GM12864 (cell line): ENCODE results near the gene TBX4.
"Not testable (repeated sequence)": the region's sequence is repeated elsewhere in the genome, so short reads cannot be mapped to it uniquely, and the experiment has no call there.

ENCODE experiments used
- DNase-seq: peaks from one replicate; pipeline ENCODE4 v3.0.0-alpha.2; 2011; ENCODE audit warnings: low read depth
- H3K4me3 ChIP-seq: 2 replicates; pipeline ENCODE4 v1.5.1; 2011; ENCODE audit warnings: mild to moderate bottlenecking, low read depth, low read length, control low read depth
- TF ChIP-seq, protein P1 (sequence below): IDR thresholded peaks from 2 replicates; pipeline ENCODE4 v1.5.1; 2011; ENCODE audit warnings: low read depth, mild to moderate bottlenecking, moderate library complexity, low read length, control low read depth, inconsistent platforms; ENCODE audit errors: missing control alignments

The TBX4 gene

DNA sequence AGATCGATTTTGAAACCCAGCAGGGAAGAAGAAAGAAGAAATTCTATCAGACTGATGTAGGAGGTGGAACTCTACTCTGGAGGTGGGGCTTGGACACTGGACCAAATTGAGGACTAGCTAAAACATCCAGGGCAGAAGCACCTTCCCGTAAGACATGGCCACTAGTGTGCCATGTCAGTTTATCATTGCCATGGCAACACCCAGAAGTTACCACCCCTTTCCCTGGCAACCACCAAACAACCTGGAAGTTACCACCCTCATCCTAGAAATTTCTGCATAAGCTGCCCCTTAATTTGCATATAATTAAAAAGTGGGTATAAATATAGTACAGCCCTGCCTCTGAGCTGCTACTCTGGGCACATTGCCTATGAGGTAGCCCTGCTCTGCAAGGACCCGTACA is 72.1 kb downstream of the TBX4 start:
- H3K4me3 ChIP-seq = no peak overlapping the region
- TF ChIP-seq, protein P1, sequence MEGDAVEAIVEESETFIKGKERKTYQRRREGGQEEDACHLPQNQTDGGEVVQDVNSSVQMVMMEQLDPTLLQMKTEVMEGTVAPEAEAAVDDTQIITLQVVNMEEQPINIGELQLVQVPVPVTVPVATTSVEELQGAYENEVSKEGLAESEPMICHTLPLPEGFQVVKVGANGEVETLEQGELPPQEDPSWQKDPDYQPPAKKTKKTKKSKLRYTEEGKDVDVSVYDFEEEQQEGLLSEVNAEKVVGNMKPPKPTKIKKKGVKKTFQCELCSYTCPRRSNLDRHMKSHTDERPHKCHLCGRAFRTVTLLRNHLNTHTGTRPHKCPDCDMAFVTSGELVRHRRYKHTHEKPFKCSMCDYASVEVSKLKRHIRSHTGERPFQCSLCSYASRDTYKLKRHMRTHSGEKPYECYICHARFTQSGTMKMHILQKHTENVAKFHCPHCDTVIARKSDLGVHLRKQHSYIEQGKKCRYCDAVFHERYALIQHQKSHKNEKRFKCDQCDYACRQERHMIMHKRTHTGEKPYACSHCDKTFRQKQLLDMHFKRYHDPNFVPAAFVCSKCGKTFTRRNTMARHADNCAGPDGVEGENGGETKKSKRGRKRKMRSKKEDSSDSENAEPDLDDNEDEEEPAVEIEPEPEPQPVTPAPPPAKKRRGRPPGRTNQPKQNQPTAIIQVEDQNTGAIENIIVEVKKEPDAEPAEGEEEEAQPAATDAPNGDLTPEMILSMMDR = no peak
- no peak for DNase-seq

DNA sequence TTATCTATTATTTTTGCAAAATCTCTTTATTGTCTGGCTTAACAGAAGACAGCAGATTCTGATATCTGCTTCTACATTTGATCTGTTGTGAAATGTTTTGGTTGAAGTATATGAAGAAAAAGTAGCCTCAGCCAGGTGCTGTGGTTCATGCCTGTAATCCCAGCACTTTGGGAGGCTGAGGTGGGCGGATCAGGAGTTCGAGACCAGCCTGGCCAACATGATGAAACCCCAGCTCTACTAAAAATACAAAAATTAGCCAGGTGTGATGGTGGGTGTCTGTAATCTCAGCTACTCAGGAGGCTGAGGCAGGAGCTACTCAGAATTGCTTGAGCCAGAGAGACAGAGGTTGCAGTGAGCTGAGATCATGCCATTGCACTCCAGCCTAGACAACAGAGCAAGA is 75.2 kb downstream of the TBX4 start:
- not testable (repeated sequence) for DNase-seq, H3K4me3 ChIP-seq

DNA sequence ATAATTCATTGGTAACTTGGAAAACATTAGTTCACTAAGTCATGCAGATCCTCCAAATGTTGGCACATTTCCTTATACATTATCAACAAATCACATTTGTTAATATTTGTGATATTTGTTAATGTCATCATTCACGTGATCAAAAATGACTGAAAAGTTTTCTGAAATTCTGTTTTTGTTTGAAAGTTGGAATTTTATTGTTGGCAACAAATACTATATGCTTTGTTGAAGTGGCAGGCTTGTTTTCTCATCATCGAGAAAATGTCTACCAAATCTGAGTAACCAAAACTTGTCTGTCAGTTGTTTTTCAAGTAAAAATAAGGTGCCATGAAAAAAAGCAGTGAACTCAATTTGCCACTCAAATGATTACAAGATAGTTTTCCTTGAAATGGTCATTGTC is 75.9 kb downstream of the TBX4 start:
- no peak overlapping the region for H3K4me3 ChIP-seq
- DNase-seq = no peak
- TF ChIP-seq, protein P1 = no peak

DNA sequence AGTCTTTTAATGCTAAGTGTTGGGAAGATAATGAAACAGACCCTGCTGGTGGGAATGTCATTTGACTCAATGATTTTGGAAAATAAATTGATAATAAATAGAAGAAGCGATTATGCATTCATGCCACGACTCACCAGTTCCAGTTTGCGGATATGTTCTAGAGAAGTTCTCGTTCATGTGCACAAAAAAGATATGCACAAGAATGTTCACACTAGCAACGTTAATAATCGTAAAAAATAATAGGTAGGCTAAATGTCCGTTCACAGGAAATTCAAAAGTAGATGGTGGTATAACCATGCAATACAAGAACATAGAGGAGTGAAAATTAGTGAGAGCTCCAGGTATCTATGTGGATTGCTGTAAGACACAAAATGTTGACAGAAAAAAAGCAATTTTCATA is 79.0 kb downstream of the TBX4 start:
- TF ChIP-seq, protein P1 = no peak
- no peak overlapping the region for H3K4me3 ChIP-seq
- no peak for DNase-seq

DNA sequence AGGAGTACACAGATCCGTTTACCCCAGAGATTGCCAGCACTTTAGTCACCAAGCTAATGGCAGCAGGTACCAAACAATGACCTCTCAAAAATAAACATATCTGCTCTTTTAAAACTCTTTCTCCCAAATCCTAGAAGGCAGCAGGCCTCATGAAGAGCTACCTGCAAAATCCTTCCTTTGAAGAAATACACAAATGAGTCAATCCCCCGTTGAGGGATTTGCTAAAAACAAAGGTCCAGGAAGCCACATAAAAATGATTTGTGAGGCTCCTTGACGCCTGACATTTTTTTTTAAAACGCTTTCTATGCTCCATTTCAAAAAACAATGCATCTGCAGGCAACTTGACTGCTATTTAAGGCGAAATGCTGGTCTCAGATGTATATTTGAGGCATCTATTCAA is 80.6 kb downstream of the TBX4 start:
- H3K4me3 ChIP-seq = no peak overlapping the region
- DNase-seq = no peak
- TF ChIP-seq, protein P1 = no peak

DNA sequence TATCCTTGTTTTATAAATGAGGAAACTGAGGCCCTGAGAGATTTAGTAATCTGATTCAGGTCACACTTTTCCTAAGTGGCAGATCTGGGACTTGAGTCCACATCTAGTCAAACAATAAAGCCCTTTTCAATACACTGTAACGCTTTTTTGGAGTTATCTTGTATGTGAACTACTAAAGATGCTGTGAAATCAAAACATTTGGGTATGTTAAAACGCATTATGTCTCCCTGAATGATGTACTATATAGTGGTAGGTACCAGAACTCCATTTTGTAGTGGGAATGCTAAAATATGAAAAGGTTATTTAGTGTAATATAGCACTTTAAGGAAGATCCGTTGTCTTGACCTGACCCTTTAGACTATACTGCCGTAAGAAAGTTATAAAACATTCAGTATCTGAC is 81.6 kb downstream of the TBX4 start:
- DNase-seq = no peak
- TF ChIP-seq, protein P1 = no peak
- H3K4me3 ChIP-seq = no peak overlapping the region

DNA sequence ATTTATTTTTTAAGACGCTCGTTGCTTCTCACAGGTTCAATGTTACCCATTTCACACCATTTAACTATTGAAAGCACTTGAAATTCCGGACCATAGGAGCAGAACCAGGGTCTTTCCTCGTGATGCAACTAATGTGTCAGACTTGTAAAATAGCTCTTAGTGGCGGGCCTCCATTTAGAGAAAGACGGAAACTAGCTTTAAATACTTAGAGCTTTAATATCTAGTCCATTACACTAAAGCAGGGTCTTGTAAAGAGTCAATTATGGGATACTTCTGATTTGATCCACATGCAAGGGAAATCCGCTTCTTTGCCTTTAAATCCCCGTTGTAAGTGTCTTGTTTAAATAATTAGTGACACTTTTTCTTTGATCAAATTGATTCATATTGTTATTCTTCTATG is 82.2 kb downstream of the TBX4 start:
- TF ChIP-seq, protein P1 = no peak
- no peak overlapping the region for H3K4me3 ChIP-seq
- no peak for DNase-seq
